Measurements from ENCODE around the gene DPEP2. TPM values are rescaled to one million over a fixed set of nuclear protein-coding genes. Genes with fewer than 3 reads are reported as not detected.

Gene DPEP2
- total and polyA plus RNA-seq, 2 of the 13 experiments (the other 11 are each of a cell fraction or from before 2014, with no cell fraction given): 0.18 TPM; not detected in 1

DNA sequence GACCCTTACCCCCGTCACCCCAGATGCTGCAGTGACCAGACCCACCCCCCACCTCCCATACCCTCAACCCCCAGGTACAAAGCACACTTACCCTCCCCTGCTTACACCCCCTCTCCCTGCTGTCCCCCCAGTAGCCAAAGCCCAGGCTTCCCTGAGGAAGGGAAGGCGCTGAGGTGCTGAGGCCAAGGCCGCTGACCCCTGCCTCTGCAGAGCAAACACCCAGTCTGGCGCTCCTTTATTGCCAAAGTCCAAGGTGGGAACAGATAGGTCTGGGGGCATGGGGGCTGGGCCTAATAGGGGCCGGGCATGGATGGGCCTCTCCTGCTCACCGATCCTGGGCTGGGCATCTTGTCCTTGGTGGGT, 56.0 kb downstream of the DPEP2 start (continued):
- TF ChIP-seq DRAP1 (CRISPR knock-in tag; IDR thresholded peaks at IDR 0.05): no peak
- no peak for TF ChIP-seq ZNF256 (CRISPR knock-in tag; conservative IDR thresholded peaks at IDR 0.05)
- no peak for TF ChIP-seq CENPX (CRISPR knock-in tag; IDR thresholded peaks at IDR 0.05)
- TF ChIP-seq ADNP (CRISPR knock-in tag; IDR thresholded peaks at IDR 0.05): no peak
- no peak; the same call in 1 of the 2 replicates for TF ChIP-seq KMT2A (CRISPR knock-in tag; IDR thresholded peaks at IDR 0.05)
- TF ChIP-seq POGZ (CRISPR knock-in tag; IDR thresholded peaks at IDR 0.05): peak; percentile 51; the same call in 1 of the 2 replicates
- peak; percentile 64; the same call in 1 of the 2 replicates for TF ChIP-seq REL (CRISPR knock-in tag; conservative IDR thresholded peaks at IDR 0.05)
- peak; percentile 98 for TF ChIP-seq NR2F6 (IDR thresholded peaks at IDR 0.05)
- peak; percentile 98 for TF ChIP-seq NR2F6 (CRISPR knock-in tag; IDR thresholded peaks at IDR 0.05)
- no peak for TF ChIP-seq ZNF232 (CRISPR knock-in tag; IDR thresholded peaks at IDR 0.05; ENCODE audit: borderline replicate concordance)
- TF ChIP-seq, protein P1, sequence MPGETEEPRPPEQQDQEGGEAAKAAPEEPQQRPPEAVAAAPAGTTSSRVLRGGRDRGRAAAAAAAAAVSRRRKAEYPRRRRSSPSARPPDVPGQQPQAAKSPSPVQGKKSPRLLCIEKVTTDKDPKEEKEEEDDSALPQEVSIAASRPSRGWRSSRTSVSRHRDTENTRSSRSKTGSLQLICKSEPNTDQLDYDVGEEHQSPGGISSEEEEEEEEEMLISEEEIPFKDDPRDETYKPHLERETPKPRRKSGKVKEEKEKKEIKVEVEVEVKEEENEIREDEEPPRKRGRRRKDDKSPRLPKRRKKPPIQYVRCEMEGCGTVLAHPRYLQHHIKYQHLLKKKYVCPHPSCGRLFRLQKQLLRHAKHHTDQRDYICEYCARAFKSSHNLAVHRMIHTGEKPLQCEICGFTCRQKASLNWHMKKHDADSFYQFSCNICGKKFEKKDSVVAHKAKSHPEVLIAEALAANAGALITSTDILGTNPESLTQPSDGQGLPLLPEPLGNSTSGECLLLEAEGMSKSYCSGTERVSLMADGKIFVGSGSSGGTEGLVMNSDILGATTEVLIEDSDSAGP (CRISPR knock-in tag; IDR thresholded peaks at IDR 0.05; ENCODE audit: borderline replicate concordance): peak; percentile 92; the same call in 1 of the 2 replicates
- TF ChIP-seq HOXA3 (CRISPR knock-in tag; IDR thresholded peaks at IDR 0.05): peak; percentile 65
- TF ChIP-seq FIP1L1 (IDR thresholded peaks at IDR 0.05; ENCODE audit: borderline replicate concordance, insufficient read depth, low read depth, low read length): no peak; the same call in 1 of the 2 replicates
- peak; percentile 32; the same call in 1 of the 2 replicates for TF ChIP-seq IRF2 (CRISPR knock-in tag; IDR thresholded peaks at IDR 0.05)
- TF ChIP-seq ZNF296 (CRISPR knock-in tag; conservative IDR thresholded peaks at IDR 0.05): no peak
- TF ChIP-seq NONO (IDR thresholded peaks at IDR 0.05): no peak
- TF ChIP-seq NONO (CRISPR knock-in tag; conservative IDR thresholded peaks at IDR 0.05): peak; percentile 79
- TF ChIP-seq, protein P2, sequence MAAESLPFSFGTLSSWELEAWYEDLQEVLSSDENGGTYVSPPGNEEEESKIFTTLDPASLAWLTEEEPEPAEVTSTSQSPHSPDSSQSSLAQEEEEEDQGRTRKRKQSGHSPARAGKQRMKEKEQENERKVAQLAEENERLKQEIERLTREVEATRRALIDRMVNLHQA (CRISPR knock-in tag; IDR thresholded peaks at IDR 0.05): no peak
- 0 out of 2 replicates have a peak, but pooled peaks have one; percentile 36 for TF ChIP-seq RARG (CRISPR knock-in tag; IDR thresholded peaks at IDR 0.05; ENCODE audit: low read depth)
- no peak for TF ChIP-seq SSRP1 (CRISPR knock-in tag; IDR thresholded peaks at IDR 0.05)
- no peak for TF ChIP-seq BORCS8-MEF2B (CRISPR knock-in tag; IDR thresholded peaks at IDR 0.05)
- no peak for TF ChIP-seq ZNF83 (CRISPR knock-in tag; IDR thresholded peaks at IDR 0.05; ENCODE audit: borderline replicate concordance)
- TF ChIP-seq, protein P3, sequence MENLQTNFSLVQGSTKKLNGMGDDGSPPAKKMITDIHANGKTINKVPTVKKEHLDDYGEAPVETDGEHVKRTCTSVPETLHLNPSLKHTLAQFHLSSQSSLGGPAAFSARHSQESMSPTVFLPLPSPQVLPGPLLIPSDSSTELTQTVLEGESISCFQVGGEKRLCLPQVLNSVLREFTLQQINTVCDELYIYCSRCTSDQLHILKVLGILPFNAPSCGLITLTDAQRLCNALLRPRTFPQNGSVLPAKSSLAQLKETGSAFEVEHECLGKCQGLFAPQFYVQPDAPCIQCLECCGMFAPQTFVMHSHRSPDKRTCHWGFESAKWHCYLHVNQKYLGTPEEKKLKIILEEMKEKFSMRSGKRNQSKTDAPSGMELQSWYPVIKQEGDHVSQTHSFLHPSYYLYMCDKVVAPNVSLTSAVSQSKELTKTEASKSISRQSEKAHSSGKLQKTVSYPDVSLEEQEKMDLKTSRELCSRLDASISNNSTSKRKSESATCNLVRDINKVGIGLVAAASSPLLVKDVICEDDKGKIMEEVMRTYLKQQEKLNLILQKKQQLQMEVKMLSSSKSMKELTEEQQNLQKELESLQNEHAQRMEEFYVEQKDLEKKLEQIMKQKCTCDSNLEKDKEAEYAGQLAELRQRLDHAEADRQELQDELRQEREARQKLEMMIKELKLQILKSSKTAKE (CRISPR knock-in tag; IDR thresholded peaks at IDR 0.05; ENCODE audit: borderline replicate concordance): peak; percentile 92
- no peak for TF ChIP-seq ZNF597 (CRISPR knock-in tag; IDR thresholded peaks at IDR 0.05)
- TF ChIP-seq ZBTB43 (CRISPR knock-in tag; conservative IDR thresholded peaks at IDR 0.05): no peak
- no peak; the same call in 1 of the 2 replicates for TF ChIP-seq ZNF619 (CRISPR knock-in tag; IDR thresholded peaks at IDR 0.05)

All from HepG2 (cell line).